Type B pancreatic cell (in vitro differentiated cells): ENCODE results near the gene EYS. TPM values are rescaled to one million over a fixed set of nuclear protein-coding genes. Genes with fewer than 3 reads are reported as not detected.

Source experiments
- DNase-seq: peaks from one replicate; pipeline ENCODE4 v3.0.0; 2021; ENCODE audit warnings: mixed read lengths; ENCODE audit not compliant: unreplicated experiment; ENCODE audit errors: extremely low spot score
- H3K27ac Mint-ChIP-seq: 2 replicates; pipeline ENCODE4 v1.8.0; 2021; ENCODE audit warnings: mild to moderate bottlenecking, mixed read lengths
- H3K27me3 Mint-ChIP-seq: 2 replicates; pipeline ENCODE4 v1.8.0; 2021; ENCODE audit warnings: mixed read lengths
- H3K36me3 Mint-ChIP-seq: 2 replicates; pipeline ENCODE4 v1.8.0; 2021; ENCODE audit warnings: mixed read lengths
- H3K4me1 Mint-ChIP-seq: one replicate; pipeline ENCODE4 v1.8.0; 2021; ENCODE audit warnings: mixed read lengths; ENCODE audit not compliant: unreplicated experiment
- H3K4me3 Mint-ChIP-seq: 2 replicates; pipeline ENCODE4 v1.8.0; 2021; ENCODE audit warnings: mild to moderate bottlenecking, mixed read lengths
- H3K9me3 Mint-ChIP-seq: 2 replicates; pipeline ENCODE4 v1.8.0; 2021; ENCODE audit warnings: mixed read lengths
- total RNA-seq: library from RNA; stranded (reverse); gene quantifications from 2 replicates; pipeline ENCODE4 v1.2.1, GENCODE V29; 2021; ENCODE audit warnings: low replicate concordance
- TF ChIP-seq, protein P1 (sequence below): fragments of 200-600 bp; sonication (generic); conservative IDR thresholded peaks from 2 replicates; pipeline ENCODE4 v1.5.0; 2021; ENCODE audit warnings: antibody characterized with exemption, mild to moderate bottlenecking

EYS gene
- total RNA-seq, 1 donor from 2014 or later, result 1.5 TPM

DNA sequence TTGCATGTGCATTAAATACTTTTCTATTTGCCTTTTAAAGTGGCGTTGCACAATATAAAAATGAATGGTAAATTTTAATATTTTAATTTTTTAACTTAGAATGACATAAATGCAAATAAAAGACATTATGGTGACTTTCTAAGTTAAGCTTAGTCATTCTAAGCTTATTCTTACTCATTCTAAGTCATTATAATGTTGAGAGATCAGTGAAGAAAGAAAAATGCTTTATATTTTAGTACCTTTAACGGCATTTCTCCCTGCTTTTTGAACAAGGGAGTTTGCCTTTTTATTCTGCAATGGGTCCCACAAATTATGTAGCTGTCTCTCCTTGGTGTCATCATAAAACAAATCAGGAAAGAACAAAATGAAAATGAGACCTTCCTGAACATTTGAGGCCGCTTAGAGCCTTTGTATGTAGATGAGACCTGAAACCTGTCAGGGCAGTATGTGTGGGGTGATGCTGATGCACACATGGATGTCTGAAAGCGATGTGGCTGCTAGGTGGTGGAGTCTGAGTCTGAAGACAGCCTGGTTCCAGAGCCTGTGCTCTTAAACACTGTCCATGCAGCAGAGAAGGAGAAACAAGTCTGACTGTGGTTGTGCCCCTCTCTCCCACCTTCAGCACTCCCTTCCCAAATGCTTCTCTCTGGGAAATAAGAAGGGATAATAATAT, 1913.4 kb downstream of the EYS start:
- no peak for DNase-seq
- H3K9me3 Mint-ChIP-seq, result no peaks in the 10 kb centered on the region
- no peak overlapping the region for H3K4me3 Mint-ChIP-seq
- no peaks in the 10 kb centered on the region for H3K4me1 Mint-ChIP-seq
- no peaks in the 10 kb centered on the region for H3K36me3 Mint-ChIP-seq
- TF ChIP-seq, protein P1, sequence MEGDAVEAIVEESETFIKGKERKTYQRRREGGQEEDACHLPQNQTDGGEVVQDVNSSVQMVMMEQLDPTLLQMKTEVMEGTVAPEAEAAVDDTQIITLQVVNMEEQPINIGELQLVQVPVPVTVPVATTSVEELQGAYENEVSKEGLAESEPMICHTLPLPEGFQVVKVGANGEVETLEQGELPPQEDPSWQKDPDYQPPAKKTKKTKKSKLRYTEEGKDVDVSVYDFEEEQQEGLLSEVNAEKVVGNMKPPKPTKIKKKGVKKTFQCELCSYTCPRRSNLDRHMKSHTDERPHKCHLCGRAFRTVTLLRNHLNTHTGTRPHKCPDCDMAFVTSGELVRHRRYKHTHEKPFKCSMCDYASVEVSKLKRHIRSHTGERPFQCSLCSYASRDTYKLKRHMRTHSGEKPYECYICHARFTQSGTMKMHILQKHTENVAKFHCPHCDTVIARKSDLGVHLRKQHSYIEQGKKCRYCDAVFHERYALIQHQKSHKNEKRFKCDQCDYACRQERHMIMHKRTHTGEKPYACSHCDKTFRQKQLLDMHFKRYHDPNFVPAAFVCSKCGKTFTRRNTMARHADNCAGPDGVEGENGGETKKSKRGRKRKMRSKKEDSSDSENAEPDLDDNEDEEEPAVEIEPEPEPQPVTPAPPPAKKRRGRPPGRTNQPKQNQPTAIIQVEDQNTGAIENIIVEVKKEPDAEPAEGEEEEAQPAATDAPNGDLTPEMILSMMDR, result no peak
- no peak overlapping the region for H3K27ac Mint-ChIP-seq
- peaks cover 5% of the 10 kb centered on the region for H3K27me3 Mint-ChIP-seq

DNA sequence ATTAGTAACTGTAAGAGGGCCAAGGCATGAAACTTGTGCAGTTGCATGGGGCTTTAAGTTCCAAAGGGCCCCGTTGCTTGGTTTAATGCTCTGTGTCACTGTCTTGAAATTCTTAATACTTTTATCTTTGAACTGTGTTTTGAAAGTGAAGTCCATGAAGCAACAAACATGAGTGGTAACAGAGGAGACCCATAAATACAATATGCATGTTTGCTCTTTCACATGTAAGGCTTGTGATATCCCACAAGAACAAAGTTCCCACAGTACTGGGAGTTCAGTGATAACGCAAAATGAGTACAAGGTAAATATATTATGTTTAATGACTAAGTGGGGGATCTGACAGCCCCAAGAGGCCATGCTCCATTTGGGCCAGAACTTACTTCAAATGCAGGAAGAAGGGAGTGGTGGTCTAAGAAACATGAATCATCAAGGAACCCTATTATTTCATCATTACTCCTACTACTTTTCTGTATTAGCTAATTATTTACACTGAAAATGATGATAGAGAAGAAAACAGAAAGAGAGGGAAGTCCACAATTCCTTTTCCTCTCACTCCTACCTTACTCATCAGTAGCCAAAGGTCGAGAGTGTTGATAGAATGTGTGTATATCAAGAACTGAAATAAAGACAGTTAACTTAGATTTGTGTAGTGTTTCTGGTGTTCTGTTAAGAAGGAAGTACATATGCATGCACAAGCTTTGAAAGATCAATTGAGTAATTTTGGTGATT, 1914.1 kb downstream of the EYS start:
- TF ChIP-seq, protein P1, result no peak
- H3K27ac Mint-ChIP-seq, result no peak overlapping the region
- no peaks in the 10 kb centered on the region for H3K36me3 Mint-ChIP-seq
- DNase-seq, result no peak
- no peaks in the 10 kb centered on the region for H3K9me3 Mint-ChIP-seq
- H3K27me3 Mint-ChIP-seq, result peaks cover 5% of the 10 kb centered on the region
- H3K4me3 Mint-ChIP-seq, result no peak overlapping the region
- no peaks in the 10 kb centered on the region for H3K4me1 Mint-ChIP-seq

DNA sequence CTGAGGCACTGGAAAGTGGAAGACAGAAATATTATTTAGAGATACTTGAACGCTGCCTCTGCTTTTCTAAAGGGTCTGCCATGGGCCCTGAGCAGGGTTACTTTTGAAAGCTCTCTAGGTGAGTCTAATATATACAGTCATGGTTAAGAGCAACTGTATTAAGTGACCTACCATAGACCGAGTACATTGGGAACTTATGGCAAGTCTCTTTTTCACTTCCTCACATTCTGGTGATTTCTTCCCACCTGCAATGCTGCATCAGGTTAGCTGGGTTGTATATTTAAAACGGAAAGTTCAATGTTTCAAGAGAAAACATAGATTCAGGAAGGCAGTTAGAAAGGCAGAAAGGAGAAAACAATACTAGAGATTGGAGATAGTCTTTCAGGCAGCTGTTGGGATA, 1916.7 kb downstream of the EYS start:
- DNase-seq, result no peak
- Mint-ChIP-seq H3K27me3 (peaks cover 5% of the 10 kb centered on the region), H3K4me3 (no peak overlapping the region), H3K27ac (no peak overlapping the region), H3K36me3 (no peaks in the 10 kb centered on the region), H3K4me1 (no peaks in the 10 kb centered on the region), H3K9me3 (no peaks in the 10 kb centered on the region)
- TF ChIP-seq, protein P1, result no peak

DNA sequence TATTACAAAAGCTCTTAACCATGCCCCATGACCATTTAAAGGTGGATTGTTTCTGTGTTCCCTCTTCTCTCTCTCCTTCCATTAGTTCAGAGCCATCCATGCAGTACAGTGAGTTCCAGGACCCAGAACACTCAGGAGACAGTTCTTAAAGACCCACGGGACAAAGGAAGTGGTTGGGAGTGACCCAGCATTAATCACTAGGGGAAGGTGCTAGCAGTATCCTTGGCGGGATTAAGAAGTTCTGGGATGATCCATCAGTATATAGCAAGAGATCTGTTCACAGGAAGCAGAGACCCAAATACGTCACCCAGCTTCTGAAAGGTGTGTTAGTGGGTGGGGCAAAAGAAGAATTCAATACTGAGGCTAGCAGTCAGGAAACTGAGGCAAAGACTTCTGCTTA, 1917.3 kb downstream of the EYS start:
- Mint-ChIP-seq H3K9me3 (no peaks in the 10 kb centered on the region), H3K4me1 (no peaks in the 10 kb centered on the region)
- TF ChIP-seq, protein P1, result no peak

DNA sequence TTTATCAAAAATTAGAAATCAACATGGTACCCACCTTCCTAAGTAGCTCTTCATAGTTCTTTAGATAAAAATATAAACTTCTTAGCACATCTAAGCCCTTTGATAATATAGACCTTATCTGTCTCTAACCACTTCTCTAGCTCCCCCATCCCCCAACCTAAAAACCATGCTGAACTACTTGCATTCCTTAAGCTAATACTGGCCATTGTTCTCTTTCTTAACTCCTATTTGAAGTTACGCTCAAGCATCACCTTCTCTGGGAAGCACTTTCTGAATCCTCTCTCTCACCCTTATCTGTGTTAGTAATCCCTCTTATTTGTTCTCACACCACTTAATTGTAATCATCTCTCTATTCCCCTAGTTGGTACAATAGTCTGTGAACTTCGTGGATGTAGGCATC, 1918.5 kb downstream of the EYS start:
- DNase-seq, result no peak

More for the DNA sequence above, 1917.3 kb downstream of the EYS start:
- Mint-ChIP-seq H3K27me3 (no peaks in the 10 kb centered on the region), H3K36me3 (no peaks in the 10 kb centered on the region), H3K27ac (no peak overlapping the region), H3K4me3 (no peak overlapping the region)
- no peak for DNase-seq

More for the DNA sequence above, 1918.5 kb downstream of the EYS start:
- no peaks in the 10 kb centered on the region for H3K27me3 Mint-ChIP-seq
- no peaks in the 10 kb centered on the region for H3K4me1 Mint-ChIP-seq
- TF ChIP-seq, protein P1, result no peak
- no peaks in the 10 kb centered on the region for H3K9me3 Mint-ChIP-seq
- no peak overlapping the region for H3K27ac Mint-ChIP-seq
- no peak overlapping the region for H3K4me3 Mint-ChIP-seq
- H3K36me3 Mint-ChIP-seq, result no peaks in the 10 kb centered on the region
